ENCODE data around the gene CDCA7L.
"Not testable (repeated sequence)": the region's sequence is repeated elsewhere in the genome, so short reads cannot be mapped to it uniquely, and the experiment has no call there.

CDCA7L gene

DNA sequence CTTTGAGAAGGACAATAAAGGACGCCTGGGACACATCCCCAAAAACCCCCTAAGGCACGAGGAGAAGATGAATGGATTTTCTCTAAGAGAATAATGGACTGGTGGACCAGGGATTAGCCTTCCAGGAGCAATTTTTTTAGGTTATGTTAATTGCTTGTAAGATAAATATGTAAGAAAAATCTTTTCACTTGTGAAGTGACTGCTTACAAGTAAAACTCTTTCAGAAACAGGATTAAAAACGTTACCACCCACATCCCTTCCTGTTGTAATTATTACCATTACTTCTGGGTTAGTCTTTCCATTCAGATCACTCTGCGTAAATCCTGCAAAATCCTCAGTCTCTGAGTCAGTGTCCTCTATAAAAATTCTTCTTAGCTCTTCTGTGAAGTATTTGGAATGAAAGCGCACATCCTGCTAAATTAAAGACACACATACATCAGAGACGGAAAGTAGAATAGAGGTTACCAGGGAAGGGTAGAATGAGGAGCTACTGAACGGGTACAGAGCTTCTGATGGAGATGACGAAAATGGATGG, 34.3 kb downstream of the CDCA7L start:
- no peak for DNase-seq (ENCODE audit: low read depth in 1 of 2, low spot score in 1 of 2)

GRCh38 chr7:21910253-21910652, 35.4 kb downstream of the CDCA7L start:
- no peak for DNase-seq (ENCODE audit: low read depth in 1 of 2, low spot score in 1 of 2)

DNA sequence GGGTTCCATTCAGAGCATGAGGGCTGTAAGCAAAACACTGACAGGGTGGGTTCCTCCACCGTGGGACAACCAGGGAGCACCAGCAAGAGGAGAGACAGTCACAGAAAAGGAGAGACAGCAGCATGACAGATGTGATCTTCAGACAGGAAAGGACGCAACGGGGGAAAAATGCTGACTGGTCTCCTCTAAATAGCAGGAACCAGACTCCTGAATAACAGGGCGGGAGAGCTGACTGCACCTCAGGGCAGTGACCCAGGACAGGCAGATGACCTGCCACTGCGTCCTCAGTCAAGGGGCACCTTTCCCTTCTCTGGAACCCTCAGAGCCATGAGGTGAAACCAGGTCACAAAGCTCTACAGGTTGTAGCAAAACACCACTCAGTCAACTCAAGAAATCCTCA, 37.0 kb downstream of the CDCA7L start:
- no peak for DNase-seq (ENCODE audit: low read depth in 1 of 2, low spot score in 1 of 2)

- no peak for DNase-seq (ENCODE audit: low read depth in 1 of 2, low spot score in 1 of 2)
These were observed 42.5 kb downstream of the CDCA7L start for GRCh38 chr7:21903020-21903786.

DNA sequence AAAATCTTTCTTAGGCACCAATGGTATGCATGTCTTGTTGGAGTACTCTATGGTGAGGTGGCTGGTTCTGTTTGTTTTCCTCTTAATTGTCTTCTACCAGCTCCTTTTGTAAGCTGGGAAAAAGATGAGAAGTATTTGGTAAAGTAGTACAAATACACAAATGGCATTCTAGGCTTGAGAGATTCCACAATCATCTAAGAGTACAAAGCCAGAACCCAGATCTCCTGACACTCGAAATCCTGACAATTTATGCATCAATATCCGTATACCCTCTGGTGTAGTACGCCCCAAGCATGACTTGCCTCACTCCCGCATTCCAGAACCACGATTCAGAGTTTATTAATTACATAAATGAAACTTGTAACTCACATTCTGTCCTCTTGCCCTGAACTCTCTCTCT, 43.5 kb downstream of the CDCA7L start:
- DNase-seq (ENCODE audit: low read depth in 1 of 2, low spot score in 1 of 2) = no peak

GRCh38 chr7:21898265-21898930, 47.3 kb downstream of the CDCA7L start:
- no peak for DNase-seq (ENCODE audit: low read depth in 1 of 2, low spot score in 1 of 2)

DNA sequence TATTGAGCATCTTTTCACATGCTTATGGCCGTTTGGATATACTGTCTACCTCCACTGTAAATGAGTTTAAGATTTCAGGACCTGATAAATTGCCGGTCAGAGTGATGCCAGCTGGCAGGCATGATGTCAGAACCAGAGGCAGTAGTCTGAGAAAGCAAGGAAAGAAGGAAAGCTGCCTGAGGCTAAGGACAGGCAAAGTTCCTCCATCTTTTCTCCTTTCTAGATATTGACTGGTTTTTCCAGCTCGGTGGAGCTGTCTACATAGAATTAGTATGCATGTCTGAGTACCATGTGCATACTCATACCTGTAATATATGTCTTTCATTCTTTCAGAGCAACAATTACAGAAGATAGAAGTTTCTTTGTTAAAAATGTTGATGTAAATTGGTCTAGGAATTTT, 52.3 kb downstream of the CDCA7L start:
- no peak for DNase-seq (ENCODE audit: low read depth in 1 of 2, low spot score in 1 of 2)

- DNase-seq (ENCODE audit: low read depth in 1 of 2, low spot score in 1 of 2) = no peak
These were observed 54.4 kb downstream of the CDCA7L start for GRCh38 chr7:21891291-21891690.

GRCh38 chr7:21887779-21888178, 57.9 kb downstream of the CDCA7L start:
- no peak for DNase-seq (ENCODE audit: low read depth in 1 of 2, low spot score in 1 of 2)

DNA sequence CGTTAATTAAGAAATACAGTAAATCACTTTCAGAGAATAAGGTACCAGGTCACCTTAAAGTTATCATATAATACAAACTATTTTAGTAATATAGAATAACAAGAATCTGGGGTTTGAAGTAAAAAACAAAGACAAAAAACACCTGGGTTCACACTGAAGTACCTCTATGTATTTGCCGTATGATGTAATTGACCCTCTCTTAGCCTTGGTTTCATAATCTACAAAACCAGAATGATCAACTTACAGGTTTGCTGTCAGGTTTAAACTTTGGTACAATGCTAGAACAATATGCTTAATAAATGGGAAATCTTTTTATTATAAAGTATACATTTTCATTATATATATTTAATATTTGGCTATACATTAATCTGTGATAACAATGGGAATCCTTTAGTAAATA, 58.3 kb downstream of the CDCA7L start:
- DNase-seq (ENCODE audit: low read depth in 1 of 2, low spot score in 1 of 2) = no peak

DNA sequence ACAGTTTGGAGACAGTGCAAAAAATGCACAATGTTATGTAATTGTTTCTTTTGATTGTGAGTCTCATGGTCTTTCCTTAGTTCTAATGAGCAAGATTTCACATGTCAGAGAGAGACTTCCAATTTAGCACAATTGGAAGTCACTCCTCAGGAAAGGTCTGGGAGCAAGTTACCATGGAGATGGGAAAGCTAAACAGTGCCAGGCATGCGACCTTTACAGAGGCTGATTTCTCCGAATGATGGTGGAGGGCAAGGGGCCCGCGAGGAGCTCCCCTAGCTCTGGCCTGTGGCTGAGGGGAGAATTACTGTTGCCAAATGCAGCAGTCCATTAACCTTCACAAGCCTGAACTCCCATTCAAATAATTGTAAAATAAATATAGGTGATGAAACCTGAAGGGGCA, 59.3 kb downstream of the CDCA7L start:
- no peak for DNase-seq (ENCODE audit: low read depth in 1 of 2, low spot score in 1 of 2)

GRCh38 chr7:21884496-21884895, 61.2 kb downstream of the CDCA7L start:
- no peak for DNase-seq (ENCODE audit: low read depth in 1 of 2, low spot score in 1 of 2)

DNA sequence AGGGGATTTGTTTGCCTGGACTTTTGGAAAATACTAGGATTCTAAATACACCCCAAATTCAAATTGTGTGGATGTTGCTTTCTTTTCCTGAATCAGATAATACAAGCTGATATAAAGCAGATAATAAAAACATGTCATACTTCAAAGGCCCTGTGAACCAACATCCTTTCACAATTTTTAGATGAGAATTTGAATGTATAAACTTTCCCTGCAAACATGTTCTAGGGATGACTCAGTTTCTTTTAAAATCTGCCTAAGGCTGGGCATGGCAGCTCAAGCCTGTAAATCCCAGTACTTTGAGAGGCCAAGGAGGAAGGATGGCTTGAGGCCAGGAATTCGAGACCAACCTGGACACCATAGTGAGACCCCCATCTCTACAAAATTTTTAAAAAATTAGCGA, 62.2 kb downstream of the CDCA7L start:
- not testable (repeated sequence) for DNase-seq (ENCODE audit: low read depth in 1 of 2, low spot score in 1 of 2)

DNA sequence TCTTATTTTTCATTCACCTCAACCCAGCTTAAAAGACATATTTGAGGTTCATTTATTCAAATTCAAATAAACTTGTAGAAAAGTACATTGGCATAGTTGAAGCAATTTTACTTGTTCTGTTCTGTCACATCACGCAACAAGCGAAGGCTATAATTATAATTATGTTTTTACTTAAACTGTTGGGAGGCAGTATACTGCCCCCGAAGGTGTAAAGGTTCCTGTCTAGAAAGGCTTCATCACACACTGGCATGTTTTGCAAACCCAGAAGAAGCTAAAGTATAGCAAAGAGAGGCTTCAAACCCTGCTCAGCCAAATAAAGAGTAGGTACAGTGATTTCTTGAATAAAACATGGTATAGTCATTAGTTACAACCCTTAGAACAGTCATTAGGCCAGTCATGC, 62.6 kb downstream of the CDCA7L start:
- no peak for DNase-seq (ENCODE audit: low read depth in 1 of 2, low spot score in 1 of 2)

DNA sequence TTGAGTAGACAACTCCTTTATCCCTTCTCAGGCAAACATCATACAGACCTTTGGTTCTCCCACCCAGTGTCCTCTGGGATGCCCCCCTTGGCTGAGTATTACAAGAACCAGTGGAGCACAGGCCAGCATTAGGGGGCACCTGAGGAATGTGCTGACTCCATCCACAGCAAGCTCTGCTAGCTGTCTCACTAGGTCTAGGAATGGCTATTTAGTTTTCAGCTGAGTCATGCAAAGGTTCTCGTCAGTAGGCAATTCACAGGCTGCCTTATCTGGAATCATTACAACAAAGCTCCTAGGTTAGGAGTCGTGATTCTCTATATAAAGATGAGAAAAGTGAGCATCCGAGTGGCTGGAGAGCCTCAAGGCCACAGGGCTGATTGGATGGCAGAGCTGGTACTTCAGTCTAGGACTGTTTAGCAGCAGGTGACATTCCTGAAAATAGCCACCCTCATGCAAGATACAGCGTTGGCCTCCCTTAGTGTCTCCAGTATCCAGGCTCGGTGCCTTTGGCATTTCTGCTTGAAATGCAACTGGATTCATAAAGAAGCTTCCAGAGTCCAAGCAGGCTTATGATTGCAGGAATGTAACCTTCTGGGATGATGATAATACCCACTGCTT, 75.8 kb downstream of the CDCA7L start:
- no peak for DNase-seq (ENCODE audit: low read depth in 1 of 2, low spot score in 1 of 2)

GRCh38 chr7:21868576-21868850, 77.2 kb downstream of the CDCA7L start:
- DNase-seq (ENCODE audit: low read depth in 1 of 2, low spot score in 1 of 2) = no peak

DNA sequence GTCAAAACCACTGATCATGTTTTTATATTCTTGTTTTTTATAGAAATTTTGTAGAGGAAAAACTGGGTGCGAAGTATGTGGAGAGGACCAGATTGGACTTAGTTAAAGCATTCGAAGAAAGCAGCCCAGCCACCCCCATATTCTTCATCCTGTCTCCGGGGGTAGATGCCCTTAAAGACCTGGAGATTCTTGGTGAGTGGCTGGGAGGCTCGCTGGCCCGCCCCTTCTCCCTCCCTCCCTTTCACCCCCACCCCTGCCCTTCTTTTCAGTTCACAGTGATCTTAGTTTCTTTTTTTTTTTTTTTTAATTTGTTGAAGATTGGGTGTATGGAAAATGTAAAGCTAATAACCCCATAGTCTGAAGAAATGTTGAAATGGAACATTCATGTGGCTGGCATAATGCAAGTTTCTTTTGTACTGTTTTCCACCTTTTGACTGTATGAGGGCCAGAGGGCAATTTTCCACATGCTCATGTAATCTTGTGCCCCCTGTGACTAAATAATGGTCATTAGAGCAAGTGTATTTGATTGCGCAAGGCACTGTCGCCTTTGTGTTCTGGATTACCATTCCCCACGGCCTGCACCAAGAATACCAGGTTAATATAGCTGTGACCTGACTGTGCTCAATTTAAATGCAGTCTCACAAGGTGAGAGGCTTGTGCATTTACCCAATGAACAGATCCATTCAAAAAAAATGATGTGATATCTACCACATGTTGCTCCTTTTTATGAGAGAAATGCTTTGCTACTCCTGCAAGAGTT, 77.7 kb downstream of the CDCA7L start:
- DNase-seq (ENCODE audit: low read depth in 1 of 2, low spot score in 1 of 2) = no peak

- DNase-seq (ENCODE audit: low read depth in 1 of 2, low spot score in 1 of 2) = no peak
These were observed 78.5 kb downstream of the CDCA7L start for GRCh38 chr7:21867226-21867625.

- no peak for DNase-seq (ENCODE audit: low read depth in 1 of 2, low spot score in 1 of 2)
These were observed 79.0 kb downstream of the CDCA7L start for GRCh38 chr7:21866731-21867130.

- DNase-seq (ENCODE audit: low read depth in 1 of 2, low spot score in 1 of 2) = not testable (repeated sequence)
These were observed 80.0 kb downstream of the CDCA7L start for GRCh38 chr7:21865631-21866204.

GRCh38 chr7:21851559-21851967, 94.1 kb downstream of the CDCA7L start:
- no peak for DNase-seq (ENCODE audit: low read depth in 1 of 2, low spot score in 1 of 2)

All from stimulated activated CD4-positive, alpha-beta T cell treated with anti-CD3 and anti-CD28 coated beads, Interleukin-15, amount 100 ng/mL, for 1 hour (primary cell).